SK-N-SH treated with all-trans-retinoic acid at 6 μM for 48 hours (cell line): ENCODE data around the gene TMBIM1.

Source experiments
- ARNTL ChIP-seq: fragments of 450-650 bp; formaldehyde crosslinking; IDR thresholded peaks from 2 replicates; pipeline ENCODE4 v1.5.0; 2020; ENCODE audit warnings: low read depth, mild to moderate bottlenecking, moderate library complexity, borderline replicate concordance
- CREB5 ChIP-seq: fragments of 250-450 bp; sonication (Bioruptor Pico); IDR thresholded peaks from 2 replicates; pipeline ENCODE4 v1.5.1; 2020; ENCODE audit warnings: low read depth, mild to moderate bottlenecking, moderate library complexity
- CSDC2 ChIP-seq: fragments of 250-450 bp; sonication (Bioruptor Pico); IDR thresholded peaks from 2 replicates; pipeline ENCODE4 v1.5.0; 2020; ENCODE audit warnings: mild to moderate bottlenecking, moderate library complexity
- CSRNP3 ChIP-seq: fragments of 250-450 bp; sonication (Bioruptor Pico); IDR thresholded peaks from 2 replicates; pipeline ENCODE4 v1.5.1; 2021; ENCODE audit warnings: mild to moderate bottlenecking, moderate library complexity
- GLIS3 ChIP-seq: fragments of 250-450 bp; sonication (Bioruptor Pico); IDR thresholded peaks from 2 replicates; pipeline ENCODE4 v1.5.0; 2020; ENCODE audit warnings: mild to moderate bottlenecking, moderate library complexity
- ISL1 ChIP-seq: fragments of 250-450 bp; sonication (Bioruptor Pico); IDR thresholded peaks from 2 replicates; pipeline ENCODE4 v2.1.2; 2022; ENCODE audit warnings: mild to moderate bottlenecking, moderate library complexity
- PATZ1 ChIP-seq: fragments of 250-450 bp; sonication (Bioruptor Pico); IDR thresholded peaks from 2 replicates; pipeline ENCODE4 v1.8.0; 2020; ENCODE audit warnings: mild to moderate bottlenecking, moderate library complexity, borderline replicate concordance
- SNAI2 ChIP-seq: fragments of 250-450 bp; sonication (Bioruptor Pico); IDR thresholded peaks from 2 replicates; pipeline ENCODE4 v1.5.0; 2020; ENCODE audit warnings: mild to moderate bottlenecking, moderate library complexity
- TSHZ2 ChIP-seq: fragments of 250-450 bp; sonication (Bioruptor Pico); IDR thresholded peaks from 2 replicates; pipeline ENCODE4 v1.5.0; 2020; ENCODE audit warnings: mild to moderate bottlenecking, moderate library complexity
- ZC3H10 ChIP-seq: fragments of 250-450 bp; sonication (Bioruptor Pico); IDR thresholded peaks from 2 replicates; pipeline ENCODE4 v1.5.1; 2021; ENCODE audit warnings: mild to moderate bottlenecking, moderate library complexity
- ZFP3 ChIP-seq: fragments of 250-450 bp; sonication (Bioruptor Pico); IDR thresholded peaks from 2 replicates; pipeline ENCODE4 v1.5.0; 2020; ENCODE audit warnings: mild to moderate bottlenecking, moderate library complexity
- ZFP30 ChIP-seq: fragments of 450-650 bp; formaldehyde crosslinking; IDR thresholded peaks from 2 replicates; pipeline ENCODE4 v1.5.0; 2022; ENCODE audit warnings: mild to moderate bottlenecking, moderate library complexity

- TF ChIP-seq PATZ1 (no peak), TSHZ2 (CRISPR knock-in tag) (no peak), ZFP30 (CRISPR knock-in tag) (no peak), ISL1 (no peak), CSDC2 (CRISPR knock-in tag) (no peak), ARNTL (CRISPR knock-in tag) (no peak), SNAI2 (CRISPR knock-in tag) (no peak), CSRNP3 (CRISPR knock-in tag) (no peak), ZC3H10 (CRISPR knock-in tag) (no peak), CREB5 (CRISPR knock-in tag) (no peak), GLIS3 (no peak), ZFP3 (no peak)
Observed at GRCh38 chr2:218229851-218230250, 62.5 kb downstream of the TMBIM1 start.
